Stimulated activated CD4-positive, alpha-beta T cell treated with anti-CD3 and anti-CD28 coated beads, TNF-alpha, amount 100 ng/mL, for 1 hour (primary cell): ENCODE data around the gene RFX3.

Experiments used
- DNase-seq, 3 donors: peaks; one replicate each; pipeline ENCODE4 v3.0.0-alpha.2; 2020; ENCODE audit warnings: low read depth in 3 of 3, low spot score in 1 of 3

Gene RFX3

DNA sequence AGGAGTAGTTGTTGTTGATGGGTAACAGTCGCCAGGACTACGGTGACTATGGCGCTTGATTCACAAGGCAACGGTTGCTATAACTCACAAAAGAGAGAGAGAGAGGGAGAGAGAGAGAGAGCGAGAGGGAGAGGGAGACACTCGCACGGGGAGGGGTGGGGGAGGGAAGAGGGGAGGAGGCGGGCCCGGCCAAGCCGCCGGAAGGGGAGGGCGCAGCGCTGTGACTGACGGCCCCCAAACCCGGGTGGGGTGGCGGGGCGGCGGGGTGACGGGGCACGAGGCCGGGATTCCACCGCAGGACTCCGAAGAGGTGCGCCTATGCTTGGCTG lies at the start of gene RFX3:
RFX3 (minus strand) TSS at position 166 of the 329 bp plus-strand sequence. CDS start 130,413 bp downstream, outside the sequence.
- peak; percentile 81 to 86 (median 82) for DNase-seq

DNA sequence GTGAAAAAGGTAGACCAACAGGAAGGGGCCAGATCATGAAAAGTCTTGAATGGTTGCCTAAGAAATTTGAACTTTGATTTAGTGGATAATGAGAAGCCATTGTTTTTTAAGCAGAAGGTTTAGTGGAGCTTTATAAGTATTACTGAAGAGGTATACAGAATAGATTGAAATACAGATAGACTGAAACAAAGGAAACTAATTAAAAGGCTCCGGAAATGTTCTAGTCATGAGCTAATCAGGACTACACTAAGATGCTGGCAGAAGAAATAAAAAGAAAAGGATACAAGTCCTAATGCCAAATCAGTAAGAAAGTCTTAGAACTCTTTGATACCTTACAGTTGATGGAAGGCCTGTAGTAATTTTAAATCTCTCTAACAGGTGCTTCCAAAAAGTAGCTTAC lies 45.7 kb upstream of the RFX3 start:
- no peak for DNase-seq

DNA sequence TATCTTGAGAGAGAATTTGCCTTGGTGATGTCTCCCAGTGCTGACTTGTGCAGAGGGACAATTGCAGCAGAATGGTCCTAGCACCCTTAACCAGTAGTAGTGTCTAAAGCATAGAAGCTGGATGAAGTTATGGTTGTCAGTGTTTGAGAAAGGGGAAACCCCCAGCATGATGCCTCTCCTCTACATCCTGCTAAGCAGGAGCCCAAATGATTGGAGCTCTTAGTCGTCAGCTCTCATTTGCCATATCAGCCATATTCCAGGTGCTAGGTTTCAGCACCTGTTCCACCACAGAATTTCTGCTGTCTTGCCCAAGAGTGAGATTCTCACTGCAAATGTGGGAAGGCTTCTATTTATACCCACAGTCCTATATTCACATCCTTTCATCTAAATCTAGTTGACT lies 43.7 kb upstream of the RFX3 start:
- DNase-seq, result no peak

DNA sequence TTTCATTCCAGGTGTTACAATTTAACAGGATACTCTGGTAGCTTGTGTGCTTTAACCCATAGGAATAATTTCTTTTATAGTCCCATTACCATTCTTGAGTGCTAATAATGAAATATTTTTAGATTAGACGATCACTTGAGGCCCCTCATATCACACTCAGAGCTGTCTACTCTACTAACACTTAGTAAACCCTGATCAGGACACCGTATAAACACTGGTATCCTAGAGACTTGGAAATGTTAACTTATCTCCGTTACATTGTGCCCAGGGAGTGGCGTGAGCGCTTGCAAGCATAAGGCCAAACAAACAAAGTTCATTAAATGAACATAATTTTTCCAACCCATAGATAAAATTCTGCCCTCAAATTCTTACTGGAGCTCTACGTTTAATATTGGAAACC lies 42.2 kb upstream of the RFX3 start:
- no peak for DNase-seq

DNA sequence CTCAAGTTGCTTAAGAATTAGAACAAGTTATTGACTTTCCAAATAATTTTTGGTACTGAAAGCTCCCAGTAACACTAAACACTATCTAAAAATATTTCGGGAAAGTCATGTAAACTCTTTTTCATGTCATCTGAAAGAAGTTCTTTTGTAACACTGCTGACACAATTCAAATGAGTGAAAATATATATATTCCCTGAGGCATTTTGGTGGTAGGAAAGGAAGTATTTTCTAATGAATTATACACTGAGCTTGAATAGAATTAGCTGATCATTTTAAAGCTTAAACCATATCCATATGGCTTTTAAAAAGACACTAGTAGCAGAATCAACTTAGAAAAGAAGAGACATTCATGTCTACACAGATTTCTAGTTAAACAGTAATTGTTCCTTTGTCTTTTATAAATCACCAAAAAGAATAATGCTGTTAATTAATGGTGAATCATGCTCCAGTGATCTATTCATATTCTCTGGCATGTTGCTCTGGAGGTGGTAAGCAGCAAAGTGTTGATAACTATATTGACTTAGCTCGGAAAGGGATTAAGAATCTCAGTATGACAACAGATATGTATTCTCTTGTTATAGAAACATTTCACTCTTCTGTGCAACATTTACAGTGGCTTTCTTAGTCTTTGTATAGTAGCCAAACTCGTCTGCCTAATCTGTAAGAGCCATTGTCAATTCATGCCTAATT lies 27.4 kb upstream of the RFX3 start:
- DNase-seq, result no peak

DNA sequence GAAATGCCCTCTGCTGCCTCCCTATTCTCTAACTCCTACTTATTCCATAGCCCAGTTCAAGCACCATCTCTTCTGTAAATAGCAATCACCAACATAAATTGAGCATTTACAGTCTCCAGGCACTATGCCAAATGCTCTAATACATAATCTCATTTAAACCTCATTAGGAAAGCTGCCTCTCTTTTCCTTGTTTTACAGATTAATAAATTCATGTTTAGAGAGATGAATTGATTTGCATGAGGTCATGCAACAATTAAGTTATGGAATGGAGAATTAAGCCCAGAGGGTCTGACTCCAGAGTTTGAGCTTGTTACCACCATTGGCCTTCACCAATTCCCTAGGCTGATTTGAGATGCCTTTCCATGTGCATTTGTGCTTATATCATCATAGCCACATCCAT lies 23.4 kb upstream of the RFX3 start:
- DNase-seq, result no peak

DNA sequence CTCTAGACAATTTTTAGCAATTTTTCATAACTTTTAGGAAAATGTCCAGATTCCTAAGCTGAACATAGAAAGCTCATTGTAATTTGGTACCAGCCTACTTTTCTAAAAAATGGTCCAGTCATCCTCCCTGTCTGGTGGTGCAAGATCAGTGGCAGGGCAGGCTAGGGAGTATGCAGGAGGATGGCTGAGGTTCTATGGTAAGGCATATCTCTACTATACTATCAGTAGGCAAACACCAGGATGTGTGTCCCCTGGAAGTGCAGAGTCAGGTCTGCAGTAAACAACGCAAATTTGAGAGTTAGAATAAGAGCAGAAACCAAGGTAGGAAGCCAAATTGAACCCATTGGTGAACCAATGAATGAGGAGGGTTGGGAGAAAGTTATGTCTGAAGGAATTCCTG lies 22.8 kb upstream of the RFX3 start:
- no peak for DNase-seq

DNA sequence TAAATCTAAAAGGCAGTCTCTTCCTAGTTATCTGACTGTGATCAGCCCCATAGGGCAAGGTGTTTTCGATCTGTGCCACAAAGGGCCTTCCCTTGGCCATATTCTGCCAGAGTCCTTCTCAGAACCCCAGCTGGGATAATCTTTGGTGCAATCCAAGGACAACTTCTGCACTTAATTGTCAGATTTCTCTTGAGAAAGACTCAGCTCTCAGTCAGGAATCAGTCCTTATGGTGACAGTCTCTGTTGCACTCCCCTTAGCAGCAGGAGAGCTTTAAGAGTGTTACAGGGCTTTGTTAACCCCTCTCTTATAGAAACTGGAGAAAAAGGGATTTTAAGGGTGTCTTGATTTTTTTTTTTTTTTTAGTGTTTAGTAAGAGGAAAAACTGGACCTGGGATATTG lies 15.4 kb upstream of the RFX3 start:
- DNase-seq, result no peak

DNA sequence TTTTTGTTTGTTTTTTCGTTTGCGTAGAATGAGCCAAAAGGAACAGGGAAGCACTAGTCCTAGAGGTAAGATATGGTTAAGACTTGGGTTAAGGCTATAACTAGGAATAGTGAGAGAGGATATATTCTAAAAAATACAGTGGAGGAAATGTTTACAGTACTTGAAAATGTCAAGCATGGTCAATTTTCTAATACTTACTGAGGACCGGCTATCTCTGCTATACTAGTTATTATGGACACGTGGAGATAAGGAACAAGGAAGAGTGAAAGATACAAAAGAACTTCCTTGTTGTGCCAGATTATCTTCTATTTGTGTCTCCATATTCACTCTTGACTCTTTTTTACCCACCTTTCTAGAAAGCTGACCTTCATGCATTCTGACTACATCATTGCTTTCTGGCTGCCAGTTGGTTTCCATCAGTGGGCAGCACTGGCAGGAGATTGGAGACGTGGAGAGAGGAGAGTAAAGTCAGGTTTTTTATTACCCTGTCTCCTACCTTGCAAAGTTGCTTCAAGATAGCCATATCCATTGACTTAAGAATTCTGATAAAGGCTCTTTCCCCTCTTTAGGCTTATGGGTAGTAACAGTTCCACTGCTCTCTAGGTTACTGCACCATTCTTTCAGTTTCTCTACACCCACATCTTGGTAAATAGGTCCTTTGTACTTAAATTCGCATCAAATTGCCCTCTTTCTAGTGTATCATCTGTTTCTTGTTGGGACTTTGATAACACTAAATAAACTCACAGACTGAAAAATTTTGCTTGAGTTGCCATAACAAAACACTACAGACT lies 9.0 kb upstream of the RFX3 start:
- no peak for DNase-seq

DNA sequence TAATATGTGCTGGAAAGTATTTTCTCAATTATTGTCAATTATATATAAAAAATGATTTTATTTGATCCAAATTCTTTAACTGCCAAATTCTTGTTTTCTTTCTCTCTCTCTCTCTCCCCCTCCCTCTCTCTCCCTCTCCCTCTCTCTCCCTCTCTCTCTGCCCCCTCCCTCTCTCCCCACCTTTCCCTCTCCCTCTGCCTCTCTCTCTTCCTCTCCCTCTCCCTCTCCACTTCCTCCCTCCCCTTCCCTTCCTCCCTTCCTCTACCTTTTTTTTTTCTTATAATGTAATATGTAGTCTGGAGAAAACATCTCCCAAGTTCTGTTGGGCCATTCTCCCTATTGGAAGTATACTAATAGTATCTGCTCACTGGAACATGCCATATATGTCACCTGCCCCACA lies 6.4 kb upstream of the RFX3 start:
- DNase-seq, result no peak

DNA sequence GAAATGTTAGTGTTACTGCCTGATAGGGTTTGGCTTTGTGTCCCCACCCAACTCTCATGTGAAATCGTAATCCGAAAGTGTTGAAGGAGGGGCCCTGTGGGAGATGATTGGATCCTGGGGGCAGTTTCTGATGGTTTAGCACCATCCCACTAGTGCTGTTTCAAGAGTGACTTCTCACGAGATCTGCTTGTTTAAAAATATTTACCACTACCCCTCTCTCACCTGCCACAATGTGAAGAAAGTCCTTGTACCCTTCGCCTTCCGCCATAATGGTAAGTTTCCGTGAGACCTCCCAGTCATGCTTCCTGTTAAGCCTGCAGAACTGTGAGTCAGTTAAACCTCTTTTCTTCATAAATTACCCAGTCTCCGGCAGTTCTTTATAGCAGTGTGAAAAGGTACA lies 2.6 kb upstream of the RFX3 start:
- peak in 1 of 3 donors; percentile 24 for DNase-seq

DNA sequence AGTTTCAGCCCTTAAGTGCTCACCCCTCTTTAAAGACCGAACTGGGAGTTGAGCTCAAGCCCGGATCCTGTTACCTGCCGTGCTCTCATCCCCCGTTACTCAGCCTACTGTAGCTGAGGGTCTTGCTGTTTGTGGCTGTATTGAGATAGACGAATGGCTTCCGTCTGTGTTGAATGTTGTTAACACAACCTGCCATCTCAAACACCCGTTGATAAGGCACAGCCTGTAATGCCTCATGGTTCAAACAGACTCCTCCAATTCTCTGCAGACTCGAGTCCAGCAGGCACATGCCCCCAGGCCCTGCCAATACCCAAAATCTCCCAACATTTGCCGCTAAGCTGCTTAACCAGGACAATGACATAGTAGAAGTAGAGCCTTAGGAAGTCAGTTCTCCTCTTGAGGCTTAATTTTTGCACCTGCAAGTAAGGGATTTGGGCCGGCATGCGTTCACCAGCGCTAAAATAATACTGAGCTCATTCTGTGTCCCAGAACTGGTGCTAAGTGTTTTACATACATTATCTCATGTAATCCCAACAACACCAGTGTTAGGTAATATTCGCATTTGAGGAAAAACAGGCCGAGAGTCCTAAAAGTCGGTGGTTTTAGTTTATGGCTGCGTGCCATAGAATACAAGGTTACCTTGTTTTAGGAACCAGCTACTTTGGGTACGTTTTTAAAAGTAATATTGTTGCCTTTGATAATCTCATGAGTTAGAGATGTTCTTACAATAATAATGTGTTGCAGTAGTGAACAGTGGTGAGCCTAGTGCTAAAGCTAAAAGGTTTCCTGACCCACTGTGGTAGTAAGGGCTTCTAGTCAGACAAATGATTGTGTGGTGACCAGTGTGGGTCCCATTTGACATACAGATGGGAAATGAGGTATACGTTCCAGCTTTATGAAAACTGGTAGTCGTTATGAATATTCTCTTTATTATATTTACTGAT lies 1.5 kb upstream of the RFX3 start:
- DNase-seq, result peak in 1 of 3 donors; percentile 23

DNA sequence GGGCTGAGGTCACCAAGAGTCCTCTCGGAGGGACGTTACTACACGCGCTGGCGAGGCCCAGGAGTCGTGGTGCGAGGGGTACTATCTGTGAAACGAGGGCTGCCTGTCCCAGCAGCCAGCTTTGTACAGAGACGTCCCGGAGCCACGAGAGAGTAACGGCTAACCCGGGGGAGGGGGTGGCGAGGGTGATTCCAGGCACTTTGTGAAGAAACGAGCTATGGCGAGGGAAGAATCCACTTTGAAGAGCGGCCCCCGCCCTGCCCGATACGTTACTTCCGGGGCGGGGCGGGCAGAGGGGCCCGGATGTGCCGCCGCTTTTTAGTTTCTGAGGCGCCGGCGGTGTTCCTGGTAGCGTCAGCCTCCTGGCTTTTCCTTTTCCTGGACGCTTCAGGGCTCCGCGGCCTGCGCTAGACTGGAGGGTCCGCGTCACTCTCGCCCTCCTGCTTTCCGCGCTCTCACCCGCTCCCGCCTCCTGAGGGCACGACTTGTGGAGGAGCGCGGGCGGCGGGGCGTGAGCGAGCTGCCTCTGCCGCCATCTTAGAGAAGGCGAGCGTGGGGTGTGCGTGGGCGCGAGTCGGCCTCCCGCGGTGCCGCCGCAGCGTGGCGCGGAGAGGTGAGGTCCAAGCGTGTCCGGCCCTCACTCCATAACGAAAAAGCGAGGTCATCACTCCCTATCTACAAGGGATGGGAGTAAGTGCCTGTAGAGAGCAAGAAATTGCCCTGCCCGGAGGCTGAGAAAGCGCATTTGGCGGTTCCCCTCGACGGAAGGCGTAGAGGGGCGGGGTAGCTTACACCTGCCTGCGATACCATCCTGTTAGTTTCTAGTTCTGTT lies 580 bp upstream of the RFX3 start:
- peak; percentile 60 to 85 (median 80) for DNase-seq

DNA sequence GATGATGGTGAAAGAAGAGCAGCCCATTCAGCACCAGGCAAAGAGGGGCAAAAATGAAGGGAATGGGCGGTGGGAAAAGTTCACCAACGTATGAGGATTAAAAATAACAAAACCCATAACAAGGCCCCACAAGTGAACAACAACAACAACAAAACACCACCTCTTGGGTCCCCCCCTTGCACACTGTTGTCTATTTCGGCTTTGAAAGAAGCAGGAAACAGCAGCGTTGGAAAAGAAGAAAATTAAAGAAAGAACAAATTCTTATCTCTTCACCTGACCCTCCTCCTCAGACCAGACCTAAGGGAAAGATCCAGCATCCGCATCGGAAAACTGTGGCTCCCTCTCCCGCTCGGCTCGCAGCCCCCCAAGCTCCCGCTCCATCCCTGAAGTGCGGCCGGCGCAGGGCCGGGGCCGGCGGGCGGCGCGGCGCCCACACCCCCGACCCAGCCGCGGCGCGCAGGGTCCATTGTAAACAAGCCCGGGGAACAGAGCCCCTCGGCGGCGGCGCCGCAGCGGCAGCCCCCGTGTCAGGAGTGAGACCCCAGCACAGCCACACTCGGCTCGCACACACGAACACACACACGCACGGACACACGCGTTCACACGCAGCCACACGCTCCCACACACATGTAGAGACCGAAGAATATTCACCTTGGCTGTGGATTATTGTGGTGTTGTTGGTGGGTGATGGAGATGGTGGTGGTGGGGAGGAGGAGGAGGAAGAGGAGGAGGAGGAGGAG lies 535 bp downstream of the RFX3 start:
- DNase-seq, result no peak

DNA sequence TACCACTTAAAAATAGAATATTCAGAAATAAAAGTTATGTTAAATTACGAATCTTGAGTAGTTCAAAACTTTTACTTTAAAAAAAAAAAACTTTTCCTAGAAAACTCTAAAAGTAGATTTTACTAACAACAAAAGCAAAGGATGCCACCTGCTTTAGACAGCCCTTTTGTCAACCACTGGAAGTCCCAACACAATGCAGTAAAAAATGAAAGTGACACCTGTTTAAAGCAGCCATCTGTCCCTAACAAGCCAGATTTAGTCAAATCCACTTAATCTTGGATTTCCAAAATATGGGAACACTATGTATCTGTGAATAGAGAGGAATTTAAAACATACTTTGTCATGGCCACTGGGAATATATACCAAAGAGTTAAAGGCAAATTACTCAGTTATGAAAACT lies 3.8 kb downstream of the RFX3 start:
- no peak for DNase-seq

DNA sequence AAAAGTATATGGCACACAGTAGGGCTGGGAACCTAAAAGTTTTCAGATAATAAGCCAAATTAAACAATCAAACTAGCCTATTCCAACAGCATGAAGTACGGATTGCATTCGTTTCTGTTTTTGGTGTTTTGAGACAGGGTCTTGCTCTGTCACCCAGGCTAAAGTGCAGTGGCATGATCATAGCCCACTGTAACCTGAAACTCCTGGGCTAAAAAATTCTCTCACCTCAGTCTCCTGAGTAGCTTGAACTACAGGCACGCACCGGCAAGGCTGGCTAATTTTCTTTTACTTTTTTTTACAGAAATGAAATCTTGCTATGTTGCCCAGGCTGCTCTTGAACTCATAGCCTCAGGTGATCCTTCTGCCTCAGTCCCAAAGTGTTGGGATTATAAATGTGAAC lies 5.2 kb downstream of the RFX3 start:
- DNase-seq, result no peak

DNA sequence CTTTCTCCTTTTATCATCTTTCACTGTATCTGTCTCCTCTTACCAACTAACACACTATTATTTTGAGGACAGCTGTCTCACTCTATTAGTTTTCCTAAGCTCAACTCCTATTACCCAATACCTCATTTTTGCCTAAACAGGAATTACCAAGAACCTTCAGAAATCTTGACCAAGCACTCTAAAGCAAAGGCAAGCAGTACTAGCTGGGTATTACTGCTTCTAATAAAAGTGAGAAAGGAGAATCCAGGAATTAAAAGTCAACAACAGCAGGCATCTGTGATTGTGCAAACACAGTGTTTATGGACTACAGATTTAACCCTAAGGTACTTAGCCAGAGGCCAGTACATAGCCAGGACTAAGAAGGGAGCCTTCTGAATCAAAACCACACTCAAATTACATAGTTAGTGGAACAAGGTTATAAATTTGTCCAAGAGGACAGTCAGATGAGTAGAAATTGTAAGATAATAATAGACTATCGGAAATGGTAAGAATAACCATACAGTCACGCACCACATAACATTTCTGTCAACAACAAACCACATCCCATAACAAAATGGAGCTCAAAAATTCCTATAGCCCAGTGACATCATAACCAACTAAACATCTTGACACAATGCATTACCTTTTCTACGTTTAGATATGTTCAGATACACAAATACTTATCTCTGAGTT lies 8.3 kb downstream of the RFX3 start:
- no peak for DNase-seq

DNA sequence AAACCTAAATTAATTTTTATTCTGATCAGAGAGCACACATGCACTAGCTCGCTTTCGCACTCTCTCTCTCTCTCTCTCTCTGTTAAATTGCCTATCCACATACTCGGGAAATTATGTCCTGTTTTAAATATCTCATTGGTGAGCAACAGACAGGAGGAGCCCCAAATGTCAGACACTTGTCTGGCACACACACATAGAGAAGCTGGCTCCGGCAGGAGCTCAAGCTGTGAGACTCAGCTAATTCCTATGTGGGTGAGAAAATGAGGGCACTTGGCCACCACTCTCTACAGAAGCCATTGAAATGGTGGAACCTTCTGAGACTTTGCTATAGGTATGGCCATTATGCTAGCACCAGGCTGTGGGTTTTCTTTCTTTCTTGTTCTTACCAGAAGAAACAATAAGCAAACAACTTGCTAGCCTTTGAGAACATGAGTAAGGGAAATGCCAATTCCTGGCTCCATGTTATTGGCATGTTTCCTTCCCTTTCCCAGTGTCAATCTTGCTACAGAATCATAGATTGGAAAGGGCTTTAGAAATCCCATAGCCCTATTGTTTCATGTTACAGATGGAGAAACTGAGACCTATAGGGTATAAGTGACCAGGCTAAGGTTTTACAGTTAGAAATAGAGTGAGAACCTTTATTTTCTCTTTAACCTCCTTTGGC lies 9.0 kb downstream of the RFX3 start:
- DNase-seq, result no peak

DNA sequence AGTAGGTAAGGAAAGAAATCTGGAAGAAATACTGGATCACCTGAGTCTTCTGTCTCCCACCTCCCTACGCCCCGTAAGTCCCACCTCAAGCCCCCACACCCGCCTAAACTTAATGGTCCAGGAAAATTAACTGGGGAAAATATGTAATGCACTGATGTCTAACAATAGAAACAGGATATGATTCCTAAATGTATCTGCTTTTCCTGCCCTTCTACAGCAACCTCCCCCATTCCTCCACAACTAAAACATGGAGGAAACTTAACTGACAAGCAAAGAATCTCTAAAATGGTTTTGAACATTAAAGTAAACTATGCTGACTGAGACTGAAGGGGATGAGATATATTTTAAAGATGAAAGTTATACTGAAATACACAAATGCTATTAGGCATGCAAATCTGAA lies 10.4 kb downstream of the RFX3 start:
- DNase-seq, result no peak
